ENCODE data around the gene GPC6. TPM values are rescaled to one million over a fixed set of nuclear protein-coding genes. Genes with fewer than 3 reads are reported as not detected.

Gene GPC6
- total RNA-seq, 1 experiment from 2014 or later: not detected

DNA sequence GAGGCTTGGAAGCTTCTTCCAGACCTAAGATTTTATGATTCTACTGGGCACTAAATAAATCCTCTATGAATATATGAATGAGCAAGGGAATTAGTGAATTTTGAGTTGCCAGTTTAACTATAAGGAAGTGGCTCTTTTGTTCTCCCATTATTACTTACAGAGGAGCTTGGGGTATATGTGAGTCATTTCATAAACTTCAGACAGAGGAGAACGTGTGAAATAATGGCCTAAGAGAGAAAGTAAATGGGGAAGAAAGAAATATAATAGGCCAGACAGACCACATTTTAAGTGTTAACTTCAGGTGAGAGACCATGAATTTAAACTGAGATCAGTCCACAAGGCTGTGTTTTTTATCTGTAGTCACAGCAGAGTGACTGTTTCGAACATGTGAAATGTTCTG lies 570.9 kb downstream of the GPC6 start:
- Histone ChIP-seq H3K9me3 (ENCODE audit: insufficient read depth, low read depth) (no peaks in the 10 kb centered on the region), H3K36me3 (ENCODE audit: low read depth) (no peaks in the 10 kb centered on the region), H3K79me2 (ENCODE audit: low read depth) (no peaks in the 10 kb centered on the region), H2AFZ (no peak overlapping the region), H3F3A (ENCODE audit: insufficient read depth, low read depth) (no peaks in the 10 kb centered on the region), H3K4me3 (no peak overlapping the region), H3K27ac (no peak overlapping the region), H4K20me1 (ENCODE audit: insufficient read depth) (no peaks in the 10 kb centered on the region; the same call in 1 of the 2 replicates), H3K4me2 (no peak overlapping the region), H3K9me2 (ENCODE audit: insufficient read depth) (no peaks in the 10 kb centered on the region; the same call in 1 of the 2 replicates), H3K27me3 (ENCODE audit: insufficient read depth, low read depth) (no peaks in the 10 kb centered on the region), H3K4me1 (replicated peaks; ENCODE audit: insufficient read depth) (no peaks in the 10 kb centered on the region)
- ChIA-PET POLR2A (ENCODE audit: unreplicated experiment) (no interaction called here), CTCF (no interaction called here)
- intact Hi-C loops (cut with micrococcal nuclease; ENCODE audit: unreplicated experiment): no loop called here
- TF ChIP-seq EZH2 (IDR thresholded peaks at IDR 0.05; ENCODE audit: low read depth) (no peak), CTCF (conservative IDR thresholded peaks at IDR 0.05) (no peak)
- BruUV-seq (replicated peaks): no TSS peak
- DNase-seq: no peak

- ChIA-PET POLR2A (ENCODE audit: unreplicated experiment) (no interaction called here), CTCF (no interaction called here)
- BruUV-seq (replicated peaks): no TSS peak
- H3K9me3 ChIP-seq (ENCODE audit: insufficient read depth, low read depth): no peaks in the 10 kb centered on the region
- H3K4me3 ChIP-seq: no peak overlapping the region
- no peak overlapping the region for H3K4me2 ChIP-seq
- H3F3A ChIP-seq (ENCODE audit: insufficient read depth, low read depth): no peaks in the 10 kb centered on the region
- intact Hi-C loops (cut with micrococcal nuclease; ENCODE audit: unreplicated experiment): no loop called here
- DNase-seq: no peak
- H3K27me3 ChIP-seq (ENCODE audit: insufficient read depth, low read depth): no peaks in the 10 kb centered on the region
- no peak overlapping the region for H3K27ac ChIP-seq
- no peaks in the 10 kb centered on the region for H3K4me1 ChIP-seq (replicated peaks; ENCODE audit: insufficient read depth)
- no peaks in the 10 kb centered on the region; the same call in 1 of the 2 replicates for H3K9me2 ChIP-seq (ENCODE audit: insufficient read depth)
- no peak for TF ChIP-seq EZH2 (IDR thresholded peaks at IDR 0.05; ENCODE audit: low read depth)
- TF ChIP-seq CTCF (conservative IDR thresholded peaks at IDR 0.05): no peak
- H2AFZ ChIP-seq: no peak overlapping the region
- no peaks in the 10 kb centered on the region for H3K79me2 ChIP-seq (ENCODE audit: low read depth)
- no peaks in the 10 kb centered on the region for H4K20me1 ChIP-seq (ENCODE audit: insufficient read depth)
- no peaks in the 10 kb centered on the region for H3K36me3 ChIP-seq (ENCODE audit: low read depth)
Observed at GRCh38 chr13:93800342-93800741, 573.7 kb downstream of the GPC6 start.

DNA sequence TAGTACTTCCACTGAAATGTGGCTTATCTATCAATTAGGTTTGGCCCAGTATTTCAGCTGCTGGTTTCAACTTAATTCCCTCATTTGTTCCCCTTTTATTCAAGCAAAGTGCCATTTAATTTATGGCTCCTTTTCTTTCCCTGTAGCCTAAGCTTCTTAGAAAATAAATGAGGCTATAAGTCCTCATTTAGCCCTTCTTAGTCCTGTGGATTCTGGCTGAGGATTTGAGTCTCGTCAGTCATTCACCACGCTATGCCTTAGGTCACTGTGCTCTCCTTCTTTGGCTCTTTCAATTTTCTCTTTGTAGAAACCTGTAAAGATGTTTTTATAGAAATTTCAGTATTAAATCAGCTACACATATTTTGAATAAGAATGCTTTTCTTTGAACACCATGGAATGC lies 579.1 kb downstream of the GPC6 start:
- no peak for TF ChIP-seq CTCF (conservative IDR thresholded peaks at IDR 0.05)
- H3K36me3 ChIP-seq (ENCODE audit: low read depth): no peaks in the 10 kb centered on the region
- ChIA-PET POLR2A (ENCODE audit: unreplicated experiment) (no interaction called here), CTCF (no interaction called here)
- no peak overlapping the region for H3K27ac ChIP-seq
- no peaks in the 10 kb centered on the region for H3K27me3 ChIP-seq (ENCODE audit: insufficient read depth, low read depth)
- no peaks in the 10 kb centered on the region for H3K9me3 ChIP-seq (ENCODE audit: insufficient read depth, low read depth)
- H3K9me2 ChIP-seq (ENCODE audit: insufficient read depth): no peaks in the 10 kb centered on the region
- H2AFZ ChIP-seq: no peak overlapping the region
- H3K4me1 ChIP-seq (replicated peaks; ENCODE audit: insufficient read depth): no peaks in the 10 kb centered on the region
- H4K20me1 ChIP-seq (ENCODE audit: insufficient read depth): no peaks in the 10 kb centered on the region
- no peaks in the 10 kb centered on the region for H3F3A ChIP-seq (ENCODE audit: insufficient read depth, low read depth)
- DNase-seq: no peak
- BruUV-seq (replicated peaks): no TSS peak
- intact Hi-C loops (cut with micrococcal nuclease; ENCODE audit: unreplicated experiment): no loop called here
- H3K79me2 ChIP-seq (ENCODE audit: low read depth): no peaks in the 10 kb centered on the region
- H3K4me2 ChIP-seq: no peak overlapping the region
- no peak overlapping the region for H3K4me3 ChIP-seq
